HepG2 (cell line): ENCODE data around the gene SMAD3. TPM values are rescaled to one million over a fixed set of nuclear protein-coding genes. Genes with fewer than 3 reads are reported as not detected.
A peak's percentile ranks its signal among the peaks of the same experiment; 100 is the strongest.

Experiments used
- MAFF ChIP-seq: IDR thresholded peaks from 2 replicates; pipeline ENCODE4 v1.6.1; 2011; ENCODE audit warnings: low read depth, low read length, improper control_type of control experiment
- MXD4 ChIP-seq: IDR thresholded peaks from 2 replicates; pipeline ENCODE4 v1.6.1; 2016; ENCODE audit warnings: mild to moderate bottlenecking, missing biosample characterization, missing genetic modification reagents
- MXI1 ChIP-seq: IDR thresholded peaks from 3 replicates; pipeline ENCODE4 v1.6.1; 2012; ENCODE audit warnings: low read depth, low read length, inconsistent platforms, borderline replicate concordance
- NFATC3 ChIP-seq: sonication (generic); formaldehyde crosslinking; IDR thresholded peaks from 2 replicates; pipeline ENCODE4 v1.5.1; 2020; ENCODE audit warnings: mild to moderate bottlenecking, missing genetic modification reagents
- PAX8 ChIP-seq: sonication (generic); formaldehyde crosslinking; IDR thresholded peaks from 2 replicates; pipeline ENCODE4 v1.8.0; 2022; ENCODE audit warnings: mild to moderate bottlenecking, missing genetic modification reagents, borderline replicate concordance
- POLR2A ChIP-seq, 2 experiments: IDR thresholded peaks; 2 replicates each; pipeline ENCODE4 v1.6.1; 2011; ENCODE audit warnings: low read depth in 2 of 2, low read length in 2 of 2, mild to moderate bottlenecking in 1 of 2, moderate library complexity in 1 of 2; ENCODE audit not compliant: insufficient read depth in 1 of 2
- POLR2G ChIP-seq: fragments of 200-400 bp; formaldehyde crosslinking; IDR thresholded peaks from 2 replicates; pipeline ENCODE4 v1.6.1; 2018; ENCODE audit warnings: mild to moderate bottlenecking, low read depth, low read length, moderate library complexity
- PRDM4 ChIP-seq: sonication (generic); formaldehyde crosslinking; IDR thresholded peaks from 2 replicates; pipeline ENCODE4 v1.9.0; 2021; ENCODE audit warnings: missing genetic modification reagents, borderline replicate concordance
- PTBP1 ChIP-seq: fragments of 200-400 bp; formaldehyde crosslinking; IDR thresholded peaks from 2 replicates; pipeline ENCODE4 v1.6.1; 2018; ENCODE audit warnings: low read length, low read depth; ENCODE audit not compliant: poor library complexity, severe bottlenecking
- RBAK ChIP-seq: sonication (generic); formaldehyde crosslinking; IDR thresholded peaks from 2 replicates; pipeline ENCODE4 v1.5.1; 2020; ENCODE audit warnings: mild to moderate bottlenecking, missing genetic modification reagents
- REPIN1 ChIP-seq: sonication (generic); formaldehyde crosslinking; IDR thresholded peaks from 2 replicates; pipeline ENCODE4 v1.8.0; 2022; ENCODE audit warnings: missing genetic modification reagents, low read depth, mild to moderate bottlenecking, borderline replicate concordance
- SIN3A ChIP-seq: IDR thresholded peaks from 2 replicates; pipeline ENCODE4 v1.6.1; 2011; ENCODE audit warnings: low read depth, mild to moderate bottlenecking, control low read depth, low read length, borderline replicate concordance
- TARDBP ChIP-seq: sonication (generic); formaldehyde crosslinking; IDR thresholded peaks from 2 replicates; pipeline ENCODE4 v1.8.0; 2022; ENCODE audit warnings: mild to moderate bottlenecking, missing genetic modification reagents
- USF2 ChIP-seq, 2 experiments: sonication (generic) in 1 of 2; formaldehyde crosslinking in 1 of 2; IDR thresholded peaks; 2 replicates each; pipeline versions ENCODE4 v1.5.1 to v1.6.1; 2011 to 2020; ENCODE audit warnings: borderline replicate concordance in 1 of 2, low read depth in 1 of 2, low read length in 1 of 2, mild to moderate bottlenecking in 1 of 2, missing genetic modification reagents in 1 of 2, moderate library complexity in 1 of 2
- ZC3H13 ChIP-seq: sonication (generic); formaldehyde crosslinking; IDR thresholded peaks from 2 replicates; pipeline ENCODE4 v1.8.1; 2023; ENCODE audit warnings: mild to moderate bottlenecking, missing genetic modification reagents, moderate library complexity
- ZNF343 ChIP-seq: sonication (generic); formaldehyde crosslinking; IDR thresholded peaks from 2 replicates; pipeline ENCODE4 v1.4.0; 2020; ENCODE audit warnings: mild to moderate bottlenecking, missing genetic modification reagents
- ZNF414 ChIP-seq: sonication (generic); formaldehyde crosslinking; IDR thresholded peaks from 2 replicates; pipeline ENCODE4 v1.5.0; 2020; ENCODE audit warnings: missing genetic modification reagents
- ZNF772 ChIP-seq: sonication (generic); formaldehyde crosslinking; IDR thresholded peaks from 2 replicates; pipeline ENCODE4 v1.5.0; 2020; ENCODE audit warnings: mild to moderate bottlenecking, missing genetic modification reagents
- ZNF850 ChIP-seq: sonication (generic); formaldehyde crosslinking; conservative IDR thresholded peaks from 2 replicates; pipeline ENCODE4 v1.9.0; 2021; ENCODE audit warnings: mild to moderate bottlenecking, missing genetic modification reagents
- ZSCAN31 ChIP-seq: sonication (generic); formaldehyde crosslinking; IDR thresholded peaks from 2 replicates; pipeline ENCODE4 v1.5.0; 2020; ENCODE audit warnings: low read depth, mild to moderate bottlenecking, missing genetic modification reagents
- polyA plus RNA-seq, 8 experiments: library from polyadenylated mRNA; depleted of rRNA in 3 of 8; stranded (reverse) in 7 of 8; unstranded in 1 of 8; fragments of >200 nt; fragmentation: Illumina TruSeq in 4 of 8; extraction: Trizol in 4 of 8; gene quantifications; 2 replicates each; pipeline versions ENCODE4 v1.2.1 to v1.2.3, GENCODE V29; 2011 to 2016; ENCODE audit warnings: low read depth in 4 of 8, missing spikeins in 1 of 8, mixed read lengths in 1 of 8; ENCODE audit not compliant: insufficient read depth in 1 of 8
- total RNA-seq, 5 experiments: library from RNA; depleted of rRNA; stranded (reverse); fragments of >200 nt; fragmentation: Illumina TruSeq; extraction: Trizol; gene quantifications; 2 replicates each; pipeline ENCODE4 v1.2.3, GENCODE V29; 2016; ENCODE audit warnings: low read depth in 1 of 5

Gene SMAD3
- total and polyA plus RNA-seq, 2 of the 13 experiments (the other 11 are each of a cell fraction or from before 2014, with no cell fraction given) = 8.6 to 56.3 TPM

GRCh38 chr15:67065531-67066005, at the start of gene SMAD3 (continued):
- TF ChIP-seq ZSCAN31 (CRISPR knock-in tag) = 0 out of 2 replicates have a peak, but pooled peaks have one; percentile 61
- TF ChIP-seq ZNF414 = no peak; the same call in 1 of the 2 replicates
- 0 out of 2 replicates have a peak, but pooled peaks have one; percentile 18 for TF ChIP-seq TARDBP (CRISPR knock-in tag)
- no peak for TF ChIP-seq MAFF
- TF ChIP-seq ZNF772 (CRISPR knock-in tag) = no peak
- TF ChIP-seq REPIN1 (CRISPR knock-in tag) = peak; percentile 35; the same call in 1 of the 2 replicates
- TF ChIP-seq POLR2A (IDR thresholded peaks at IDR 0.05; ENCODE audit: insufficient read depth in 1 of 2, low read depth in 2 of 2, low read length in 2 of 2) = peak; percentile 78 to 82
- TF ChIP-seq PTBP1 = no peak
- TF ChIP-seq PAX8 (CRISPR knock-in tag) = no peak
- TF ChIP-seq PRDM4 = no peak
- TF ChIP-seq USF2 (IDR thresholded peaks at IDR 0.05; ENCODE audit: low read depth, low read length) = no peak
- TF ChIP-seq USF2 (CRISPR knock-in tag; IDR thresholded peaks at IDR 0.05; ENCODE audit: borderline replicate concordance) = no peak
- no peak; the same call in 1 of the 2 replicates for TF ChIP-seq ZNF343
- TF ChIP-seq MXI1 = 0 out of 3 replicates have a peak, but pooled peaks have one; percentile 69
- TF ChIP-seq POLR2G = peak; percentile 59; the same call in 1 of the 2 replicates
- TF ChIP-seq NFATC3 = no peak
- no peak for TF ChIP-seq RBAK (CRISPR knock-in tag)
- peak; percentile 54; the same call in 1 of the 2 replicates for TF ChIP-seq MXD4 (CRISPR knock-in tag)
- peak; percentile 78; the same call in 1 of the 2 replicates for TF ChIP-seq SIN3A
- TF ChIP-seq ZNF850 (CRISPR knock-in tag) = no peak
- TF ChIP-seq ZC3H13 (CRISPR knock-in tag) = 0 out of 2 replicates have a peak, but pooled peaks have one; percentile 33
